Measurements from ENCODE around the gene NCEH1. TPM values are rescaled to one million over a fixed set of nuclear protein-coding genes. Genes with fewer than 3 reads are reported as not detected.

NCEH1 gene
- total RNA-seq, 1 donor from 2014 or later: 22.4 TPM

Other genes with a start within 250 kb of the NCEH1 start
- gene TNFSF10, start 187.6 kb downstream of the NCEH1 start, total RNA-seq: 8.6 and 16.5 TPM in 2 replicates
- 20.5 and 26.3 TPM in 2 replicates for gene ECT2, start 39.7 kb upstream of the NCEH1 start, total RNA-seq

All from kidney epithelial cell (primary cell).